Measurements from ENCODE around the gene GPD1L. TPM values are rescaled to one million over a fixed set of nuclear protein-coding genes. Genes with fewer than 3 reads are reported as not detected.

The GPD1L gene
- total and polyA plus RNA-seq, 11 donors = 97.4 to 340 (median 164) TPM

DNA sequence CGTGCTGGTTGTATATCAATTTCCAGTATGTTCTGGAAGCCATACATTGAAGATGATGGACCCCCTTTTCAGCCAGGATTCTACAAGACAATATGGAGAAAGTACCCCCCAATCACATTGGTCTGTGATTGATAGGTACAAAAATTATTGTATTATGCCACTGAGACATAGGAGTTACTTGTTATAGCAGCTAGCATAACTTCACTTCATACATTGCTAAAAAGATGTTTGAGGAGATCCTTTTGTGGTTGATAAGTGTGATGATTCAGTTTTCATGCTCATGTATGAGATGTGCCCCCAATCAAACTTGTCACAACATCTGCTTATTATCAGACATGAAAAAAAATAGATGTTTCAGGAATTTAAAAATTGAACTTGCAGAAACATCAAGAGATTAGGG is 66.0 kb downstream of the GPD1L start:
- Histone ChIP-seq H3K27me3 (no peaks in the 10 kb centered on the region), H3K4me1 (peaks cover 0 to 5% (median 2%) of the 10 kb centered on the region in 12 donors), H3K9me3 (peaks cover 0 to 23% (median 10%) of the 10 kb centered on the region in 12 donors), H3K4me3 (no peak overlapping the region), H3K36me3 (peaks cover 0 to 31% (median 9%) of the 10 kb centered on the region in 9 donors), H3K27ac (no peak overlapping the region)
- intact Hi-C loops (cut with DNase I) = loop anchor here in 5 of 10 donors (10.0 kb wide), 3 partner anchors 222 to 302 kb away; partner anchors contain the start of gene CMTM7 (in 1 of the 5)
- TF ChIP-seq CTCF (IDR thresholded peaks at IDR 0.05) (no peak), POLR2A (IDR thresholded peaks at IDR 0.05) (no peak)
- WGBS, 4 donors = 97 to 100% (median 99%) methylated on average over 1 of the region's 1 CpG
- DNase-seq (no peak), ATAC-seq (no peak)

- Histone ChIP-seq H3K27ac (no peak overlapping the region), H3K9me3 (peaks cover 0 to 20% (median 10%) of the 10 kb centered on the region in 12 donors), H3K27me3 (no peaks in the 10 kb centered on the region), H3K4me1 (peaks cover 0 to 12% (median 7%) of the 10 kb centered on the region in 12 donors), H3K36me3 (peaks cover 0 to 16% (median 0%) of the 10 kb centered on the region in 9 donors), H3K4me3 (no peak overlapping the region)
- no peak for ATAC-seq
- intact Hi-C loops (cut with DNase I) = loop anchor here (1.0 to 10.0 kb wide), 16 partner anchors 62 to 299 kb away; partner anchors contain the start of genes CMTM7 (in 1 of the 10) and CMTM8 (in 1 of the 10)
- WGBS, 4 donors = 34 to 36% (median 35%) methylated on average over 7 of the region's 7 CpGs
- TF ChIP-seq CTCF (IDR thresholded peaks at IDR 0.05) (peak; percentile 52 to 69 (median 66)), POLR2A (IDR thresholded peaks at IDR 0.05) (no peak)
- peak in 1 of 5 donors; percentile 35 for DNase-seq
These were observed 69.3 kb downstream of the GPD1L start for GRCh38 chr3:32175607-32176197.

DNA sequence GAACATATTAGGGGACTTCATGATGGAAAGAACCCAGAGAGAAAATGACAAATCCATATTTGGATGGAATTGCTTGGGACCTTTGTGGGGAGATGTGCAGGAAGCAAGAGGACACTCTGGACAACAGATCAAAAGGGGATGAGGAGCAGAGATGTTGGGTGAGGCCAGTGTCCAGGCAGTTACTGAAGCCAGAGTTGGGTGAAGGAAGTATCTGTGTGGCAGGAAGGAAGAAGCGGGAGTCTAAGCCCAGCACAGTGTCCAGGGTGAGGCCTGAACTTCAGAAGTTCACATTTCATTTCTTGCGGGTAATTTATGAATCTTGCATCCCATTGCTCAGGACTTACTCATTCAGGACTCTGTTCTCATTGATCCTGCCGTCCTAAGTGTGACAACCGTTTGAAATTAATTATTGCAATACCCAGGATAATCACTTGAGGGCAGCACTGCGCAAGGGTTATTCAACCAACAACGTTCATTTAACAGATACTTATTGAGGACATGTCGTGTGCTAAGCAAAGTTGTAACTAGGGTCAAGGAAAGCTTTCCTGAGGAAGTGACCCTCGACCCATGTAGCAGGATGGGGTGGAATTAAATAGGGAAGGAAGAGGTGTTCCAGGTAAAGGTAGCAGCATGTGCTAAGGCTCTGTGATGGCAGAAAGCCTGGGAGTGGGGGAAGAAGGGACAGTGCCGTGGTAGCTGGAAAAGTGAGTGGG is 70.7 kb downstream of the GPD1L start:
- intact Hi-C loops (cut with DNase I) = loop anchor here (1.0 to 10.0 kb wide), 16 partner anchors 60 to 298 kb away; partner anchors contain the start of genes CMTM7 (in 1 of the 10) and CMTM8 (in 1 of the 10)
- WGBS, 4 donors = 15 to 22% (median 19%) methylated on average over 9 of the region's 9 CpGs
- H3K4me3 ChIP-seq = no peak overlapping the region
- ATAC-seq (peak; percentile 32 to 67 (median 54)), DNase-seq (peak in 1 of 5 donors; percentile 19)
- H3K27ac ChIP-seq = no peak overlapping the region
- peaks cover 0 to 12% (median 7%) of the 10 kb centered on the region in 12 donors for H3K4me1 ChIP-seq
- peaks cover 0 to 5% (median under 1%) of the 10 kb centered on the region in 12 donors for H3K9me3 ChIP-seq
- peaks cover 0 to 6% (median 0%) of the 10 kb centered on the region in 9 donors for H3K36me3 ChIP-seq
- TF ChIP-seq POLR2A (IDR thresholded peaks at IDR 0.05) (no peak), CTCF (IDR thresholded peaks at IDR 0.05) (peak; percentile 57 to 76 (median 69))
- no peaks in the 10 kb centered on the region for H3K27me3 ChIP-seq

GRCh38 chr3:32177702-32178198 is 71.3 kb downstream of the GPD1L start:
- WGBS, 4 donors = 27 to 32% (median 30%) methylated on average over 5 of the region's 5 CpGs
- DNase-seq (peak in 4 of 5 donors; percentile 64 to 76 (median 69)), ATAC-seq (peak; percentile 82 to 93 (median 92))
- intact Hi-C loops (cut with DNase I) = loop anchor here (1.0 to 10.0 kb wide), 17 partner anchors 60 to 297 kb away; partner anchors contain the start of genes CMTM8 (in 4 of the 10) and CMTM7 (in 1 of the 10)
- H3K36me3 ChIP-seq = no peaks in the 10 kb centered on the region
- H3K4me1 ChIP-seq = peaks cover 0 to 12% (median 7%) of the 10 kb centered on the region in 12 donors
- H3K9me3 ChIP-seq = no peaks in the 10 kb centered on the region
- peak; percentile 67 to 82 (median 76) for TF ChIP-seq CTCF (IDR thresholded peaks at IDR 0.05)
- TF ChIP-seq POLR2A (IDR thresholded peaks at IDR 0.05) = no peak
- H3K27me3 ChIP-seq = no peaks in the 10 kb centered on the region
- H3K4me3 ChIP-seq = no peak overlapping the region
- no peak overlapping the region for H3K27ac ChIP-seq

Measured in heart left ventricle (tissue), 16 donors.